HG03378 (cell line): ENCODE measurements around the gene AK9.
A peak's percentile ranks its signal among the peaks of the same experiment; 100 is the strongest.
"Not testable (repeated sequence)": the region's sequence is repeated elsewhere in the genome, so short reads cannot be mapped to it uniquely, and the experiment has no call there.

ENCODE experiments used
- ATAC-seq: cut with Tn5 transposase; IDR thresholded peaks from one replicate; pipeline ENCODE4 v1.9.1; 2021; ENCODE audit warnings: mild to moderate bottlenecking, moderate library complexity; ENCODE audit not compliant: unreplicated experiment

AK9 gene

DNA sequence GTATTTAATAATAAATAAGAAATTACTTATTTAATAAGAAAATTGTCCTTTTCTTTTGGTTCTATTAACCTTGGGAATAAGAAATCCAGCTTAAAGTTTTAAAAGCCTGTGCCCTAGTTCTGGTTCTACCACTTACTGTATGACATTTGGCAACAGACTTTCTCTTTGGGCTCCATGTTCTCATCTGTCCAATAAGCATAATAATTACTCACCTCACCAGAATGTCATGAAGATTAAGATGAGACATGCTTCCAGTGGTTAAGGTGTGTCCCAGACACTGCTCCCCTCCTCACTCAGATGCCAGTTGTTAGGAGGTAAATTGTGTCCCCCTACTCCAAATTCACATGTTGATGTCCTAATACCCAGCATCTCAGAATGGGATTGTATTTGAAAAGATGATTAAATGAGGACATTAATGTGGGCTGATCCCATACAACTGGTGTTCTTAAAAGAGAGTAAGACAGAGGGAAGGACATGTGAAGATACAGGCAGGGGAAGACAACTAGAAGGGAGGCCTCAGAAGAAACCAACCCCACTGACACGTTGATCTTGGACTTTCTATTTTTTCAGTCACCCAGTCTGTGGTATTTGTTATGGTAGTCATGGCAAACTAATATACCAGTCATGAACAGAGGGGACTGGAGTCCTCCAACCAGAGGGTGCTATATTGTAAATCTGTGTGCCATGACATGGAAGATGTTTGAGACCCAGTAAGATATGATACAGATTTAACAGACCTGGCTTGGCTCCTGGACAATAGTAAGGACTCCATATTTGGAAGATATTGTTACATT is 229.1 kb downstream of the AK9 start:
- no peak for ATAC-seq

DNA sequence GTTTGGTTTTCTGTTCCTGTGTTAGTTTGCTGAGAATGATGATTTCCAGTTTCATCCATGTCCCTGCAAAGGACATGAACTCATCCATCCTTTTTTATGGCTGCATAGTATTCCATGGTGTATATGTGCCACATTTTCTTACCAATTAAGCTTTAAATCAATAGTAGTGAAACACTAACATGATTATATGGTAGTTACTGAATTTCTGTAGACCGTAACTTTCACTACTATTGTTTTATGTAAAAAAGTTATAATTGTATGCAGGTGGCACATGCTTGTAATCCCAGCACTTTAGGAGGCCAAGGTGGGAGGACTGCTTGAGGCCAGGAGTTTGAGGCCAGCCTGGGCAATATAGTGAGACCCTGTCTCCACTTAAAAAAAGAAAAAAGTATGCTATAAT is 229.8 kb downstream of the AK9 start:
- ATAC-seq: not testable (repeated sequence)

DNA sequence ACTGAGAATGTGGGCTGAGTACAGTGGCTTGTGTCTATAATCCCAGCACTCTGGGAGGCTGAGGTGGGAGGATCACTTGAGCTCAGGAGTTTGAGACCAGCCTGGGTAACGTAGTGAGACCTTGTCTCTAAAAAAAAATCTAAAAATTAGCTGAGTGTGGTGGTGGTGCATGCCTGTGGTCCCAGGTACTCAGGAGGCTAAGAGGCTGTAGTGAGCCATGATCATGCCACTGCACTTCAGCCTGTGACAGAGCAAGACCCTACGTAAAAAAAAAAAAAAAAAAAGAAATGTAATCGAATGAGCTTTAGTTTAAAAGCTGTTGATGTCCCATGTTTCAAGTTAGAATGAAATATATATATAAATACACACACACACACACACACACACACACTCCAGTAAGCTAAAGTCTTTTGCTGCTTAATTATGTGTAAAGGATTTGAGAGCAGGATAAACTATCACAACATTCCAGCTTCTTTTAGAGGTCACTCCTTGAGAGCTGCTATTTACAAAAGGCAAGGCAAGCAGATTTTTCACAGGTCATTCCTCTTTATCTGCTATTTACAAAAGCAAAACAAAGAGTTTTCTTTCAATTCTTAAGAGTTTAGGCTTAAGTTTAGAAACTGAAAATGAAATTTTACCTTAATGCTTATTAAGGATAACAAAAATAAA is 230.7 kb downstream of the AK9 start:
- no peak for ATAC-seq

DNA sequence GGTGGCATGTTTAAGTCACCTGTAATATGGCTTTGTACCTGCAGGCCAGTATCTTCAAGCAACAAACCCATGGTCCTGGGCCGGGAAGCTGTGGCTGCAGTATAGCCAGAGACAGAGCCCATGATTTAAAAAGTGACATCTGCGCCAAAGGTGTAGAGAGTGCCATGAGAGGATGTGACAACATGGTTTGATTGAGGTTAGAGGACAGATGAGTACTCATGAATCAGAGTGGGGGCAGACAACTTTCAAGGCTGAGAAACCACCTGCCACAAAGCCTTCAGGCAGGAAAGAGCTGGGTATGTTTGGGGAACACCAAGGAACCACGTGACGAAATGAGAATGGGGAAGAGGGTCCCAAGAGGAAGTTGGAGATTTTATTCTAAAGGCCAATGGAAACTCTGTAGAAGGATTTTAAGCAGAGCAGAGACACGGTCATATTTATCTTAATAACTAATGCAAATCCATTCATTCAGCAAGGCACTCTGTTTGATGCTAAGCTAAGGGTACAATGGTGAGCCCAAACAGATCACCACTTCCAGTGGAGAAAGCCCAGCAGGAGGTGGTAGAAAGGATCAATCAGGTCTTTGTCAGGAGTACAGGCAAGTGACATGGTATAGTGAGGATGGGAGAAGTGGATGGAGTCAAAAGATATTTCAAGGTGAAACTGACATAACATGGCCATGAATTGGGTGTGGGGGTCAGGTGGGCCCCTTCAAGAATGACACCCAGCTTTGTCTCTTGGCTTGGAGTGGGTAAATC is 232.0 kb downstream of the AK9 start:
- ATAC-seq: peak; percentile 42

DNA sequence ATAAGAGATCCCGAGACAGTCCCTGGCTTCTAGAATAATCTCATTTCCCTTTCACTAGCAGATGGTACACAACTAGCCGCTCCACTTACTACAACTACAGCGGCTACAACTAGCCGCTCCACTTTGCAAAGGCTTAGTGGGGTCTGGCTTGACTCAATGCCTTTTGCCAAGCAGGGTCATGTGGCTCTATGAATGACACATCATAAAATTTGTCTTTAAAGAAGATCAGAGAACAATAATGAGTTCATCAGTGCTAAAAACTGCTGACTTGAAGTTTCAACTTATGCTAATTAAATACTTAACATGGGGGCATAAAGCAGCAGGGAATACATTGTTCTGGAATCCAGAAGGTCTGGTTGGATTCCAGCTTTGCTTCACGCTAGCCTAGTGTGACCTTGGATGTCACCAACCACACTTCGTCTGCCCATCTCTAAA is 233.4 kb downstream of the AK9 start:
- no peak for ATAC-seq

DNA sequence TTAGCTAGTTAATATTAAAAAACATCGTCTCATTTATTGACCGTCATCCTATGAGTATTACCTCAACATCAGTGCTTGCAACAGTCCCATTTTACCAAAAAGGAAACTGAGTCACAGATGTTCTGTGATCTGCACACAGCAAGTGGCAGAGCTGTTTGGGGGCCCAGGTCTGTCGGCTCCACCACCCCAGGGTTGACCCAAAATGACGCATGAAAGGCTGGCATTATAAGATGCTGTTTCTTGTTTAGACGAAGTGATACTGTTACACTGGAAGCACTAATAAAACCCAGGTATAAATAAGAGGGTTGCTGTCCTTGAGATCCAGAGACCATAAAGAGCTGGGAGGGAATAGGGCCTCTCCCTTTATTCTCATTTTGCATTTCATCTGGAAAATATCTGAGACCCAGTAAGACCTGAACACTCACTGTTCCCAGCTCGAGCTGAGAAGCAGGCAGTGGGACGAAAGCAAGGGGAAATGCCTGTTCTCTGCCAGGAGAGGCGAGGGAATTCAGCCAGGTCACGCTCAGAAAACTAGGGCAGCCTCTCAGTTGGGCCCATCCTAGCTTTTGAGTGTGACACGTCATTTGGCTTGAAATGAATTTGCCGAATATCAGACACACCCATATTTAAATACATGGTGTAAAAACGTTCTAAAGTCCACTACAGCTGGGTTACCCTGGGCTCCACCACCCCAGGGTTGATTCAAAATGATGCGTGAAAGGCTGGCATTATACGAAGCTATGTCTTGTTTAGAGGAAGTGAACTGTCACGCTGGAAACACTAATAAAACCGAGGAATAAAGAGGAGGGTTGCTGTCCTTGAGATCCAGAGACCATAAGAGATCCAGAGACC is 234.1 kb downstream of the AK9 start:
- no peak for ATAC-seq

DNA sequence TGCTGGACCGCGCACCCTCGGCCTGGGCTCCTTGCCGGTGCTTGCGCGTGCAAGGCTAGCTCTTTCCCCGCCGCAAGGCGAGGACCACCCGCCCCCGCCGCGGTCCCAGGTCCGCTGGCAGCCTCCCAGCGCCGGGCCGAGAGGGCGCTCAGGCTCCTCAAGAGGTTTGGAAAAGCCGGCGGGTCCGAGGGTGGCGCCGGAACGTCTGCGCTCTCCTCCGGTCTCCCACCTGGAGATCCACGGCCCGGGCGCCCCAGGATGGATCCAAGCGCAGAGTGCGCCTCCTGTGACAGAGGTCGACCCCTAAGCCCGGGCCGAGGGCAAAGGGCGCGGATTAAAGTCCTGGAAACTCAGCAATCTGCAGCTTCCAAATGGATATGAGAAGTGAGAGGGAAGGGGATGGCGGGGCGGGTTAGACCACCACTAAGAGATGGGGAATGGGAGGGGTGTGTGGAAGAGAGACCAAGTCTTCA is 234.9 kb downstream of the AK9 start:
- ATAC-seq: no peak

DNA sequence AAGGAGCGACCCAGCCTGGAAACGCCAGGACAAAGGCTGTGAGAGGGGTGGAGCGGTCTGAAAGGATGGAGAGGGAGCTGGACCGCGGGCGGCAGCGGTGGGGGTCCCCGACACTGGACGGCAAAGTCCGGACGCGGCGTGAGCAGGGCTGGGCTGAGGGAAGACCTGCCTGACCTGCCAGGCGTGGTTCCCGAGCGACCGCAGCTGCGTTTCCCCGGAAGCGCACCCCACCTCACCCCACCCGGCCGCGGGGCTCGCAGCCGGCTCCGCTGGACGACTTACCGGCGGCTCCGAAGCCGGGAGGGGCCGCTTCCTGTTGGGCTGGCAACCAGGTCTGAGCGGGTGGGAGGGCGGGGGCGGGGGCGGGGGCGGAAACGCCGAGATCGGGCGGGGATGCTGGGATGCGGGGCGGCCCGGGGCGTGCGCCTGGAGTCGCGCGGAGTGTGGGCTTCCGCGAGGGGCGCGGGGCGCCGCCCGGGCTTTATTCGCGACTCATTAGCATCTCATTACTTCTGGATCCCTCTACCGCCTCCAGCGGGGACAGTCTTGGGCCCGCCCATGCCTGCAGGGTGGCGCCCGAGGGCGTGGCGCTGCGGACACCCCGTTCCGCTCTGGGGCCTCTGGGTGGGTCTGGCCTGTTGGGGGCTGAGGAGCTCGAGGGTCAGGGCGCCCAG is 235.4 kb downstream of the AK9 start, which contains the start of gene MICAL1:
TSS of gene MICAL1 (minus strand) at position 336 of the 674 bp plus-strand sequence. CDS start 1,576 bp downstream, outside the sequence.
- peak; percentile 51 for ATAC-seq

DNA sequence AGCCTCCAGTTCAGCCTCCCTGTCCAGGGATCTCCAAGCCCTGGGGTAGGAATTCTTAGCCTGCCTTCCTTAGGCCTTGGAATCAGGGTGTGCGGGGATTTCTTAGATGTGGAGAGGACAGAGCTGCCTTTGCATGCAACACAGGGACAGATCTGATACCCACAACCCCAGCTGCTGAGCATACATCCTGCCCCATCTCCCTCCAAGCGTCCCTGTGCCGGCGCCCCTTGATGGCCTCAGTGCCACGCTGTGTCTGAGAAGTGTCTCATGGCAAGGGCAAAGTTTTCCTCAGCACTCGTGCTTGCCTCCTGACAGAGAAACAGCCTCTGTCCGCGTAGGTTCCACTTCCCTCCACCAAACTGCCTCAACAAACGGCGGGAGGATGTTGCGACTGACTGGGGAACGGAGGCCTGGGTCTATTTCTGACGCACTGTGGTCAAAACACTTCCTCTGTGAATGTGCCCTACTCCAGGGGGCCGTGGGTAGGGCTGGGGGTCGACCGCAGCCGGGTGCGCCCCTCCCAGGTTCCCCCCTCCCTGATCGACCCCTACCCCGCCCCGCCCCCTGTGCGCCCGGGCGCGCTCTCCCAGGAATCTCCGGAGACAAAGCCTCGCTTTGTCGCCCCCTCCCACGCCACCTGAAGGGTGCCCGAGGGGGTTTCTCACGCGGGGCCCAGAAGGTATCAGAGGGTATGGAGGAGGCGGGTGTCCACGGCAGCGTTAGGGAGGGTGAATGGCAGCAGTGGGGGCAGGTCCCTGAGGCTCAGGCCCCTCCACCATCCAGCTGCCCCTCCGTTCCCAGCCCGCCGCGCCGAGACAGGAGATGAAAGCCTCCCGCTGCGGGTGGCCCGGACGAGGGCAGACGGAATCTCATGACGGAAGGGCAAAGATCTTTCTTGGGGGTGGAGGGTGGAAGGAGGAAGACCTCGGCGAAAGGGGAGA is 236.2 kb downstream of the AK9 start:
- peak; percentile 31 for ATAC-seq

DNA sequence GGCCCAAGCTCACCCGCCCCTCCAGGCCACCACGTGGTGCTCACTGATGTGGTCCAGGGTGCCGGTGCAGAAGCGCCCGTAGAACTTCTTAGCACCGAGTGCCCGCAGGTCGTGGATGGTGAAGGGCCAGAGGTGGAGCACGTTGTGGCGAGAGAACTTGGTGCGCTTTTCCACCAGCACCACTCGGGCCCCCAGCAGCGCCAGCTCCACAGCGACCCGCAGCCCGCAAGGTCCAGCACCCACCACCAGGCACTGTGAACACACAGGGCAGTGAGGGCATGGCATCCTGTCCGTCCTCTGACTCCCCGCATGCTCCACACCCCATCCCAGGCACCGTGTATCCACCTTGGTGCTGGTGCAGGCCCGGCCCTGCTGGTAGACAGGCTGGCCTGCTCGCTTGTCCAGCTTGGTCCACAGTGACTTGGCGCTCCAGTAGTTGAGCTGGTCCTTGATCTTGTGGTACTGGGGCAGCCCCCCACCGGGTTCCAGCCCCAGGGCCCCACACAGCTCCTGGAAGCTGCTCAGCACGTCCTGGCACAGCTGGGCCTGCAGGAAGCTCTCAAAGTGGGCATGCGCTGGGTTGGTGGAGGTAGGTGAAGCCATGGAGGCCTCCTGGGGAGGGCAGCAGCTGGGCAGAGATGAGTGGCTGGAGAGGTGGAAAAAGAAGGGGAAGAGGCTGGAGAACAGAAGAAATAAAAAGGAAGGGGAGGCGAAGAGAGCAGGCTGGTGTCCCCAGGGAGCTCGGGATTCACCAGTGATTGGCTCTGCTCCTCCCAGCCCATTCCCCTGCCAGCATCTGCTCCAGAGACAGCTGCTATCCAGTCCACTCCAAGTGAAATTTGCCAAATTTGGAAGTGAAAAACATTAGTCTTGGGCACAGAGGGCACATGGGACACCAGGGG is 237.2 kb downstream of the AK9 start:
- ATAC-seq: no peak

DNA sequence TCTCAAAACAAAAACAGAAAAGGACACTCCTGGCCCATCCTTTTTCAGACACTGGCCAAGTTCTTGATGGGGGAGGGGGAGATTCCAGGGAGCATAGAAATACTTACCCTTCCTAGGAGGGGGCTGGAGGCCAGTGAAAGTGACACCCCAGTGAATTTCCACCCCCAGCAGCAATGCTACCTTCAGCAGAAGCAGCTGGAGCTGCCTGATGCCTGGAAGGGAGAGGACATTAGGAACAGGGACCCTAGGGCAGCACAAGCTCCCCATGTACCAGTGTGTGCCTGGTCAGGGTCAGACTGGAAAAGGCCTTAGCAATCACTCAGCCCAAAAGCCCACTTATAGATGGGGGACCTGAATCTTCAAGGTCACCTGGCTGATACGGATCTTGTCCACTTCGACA is 237.8 kb downstream of the AK9 start:
- ATAC-seq: no peak

DNA sequence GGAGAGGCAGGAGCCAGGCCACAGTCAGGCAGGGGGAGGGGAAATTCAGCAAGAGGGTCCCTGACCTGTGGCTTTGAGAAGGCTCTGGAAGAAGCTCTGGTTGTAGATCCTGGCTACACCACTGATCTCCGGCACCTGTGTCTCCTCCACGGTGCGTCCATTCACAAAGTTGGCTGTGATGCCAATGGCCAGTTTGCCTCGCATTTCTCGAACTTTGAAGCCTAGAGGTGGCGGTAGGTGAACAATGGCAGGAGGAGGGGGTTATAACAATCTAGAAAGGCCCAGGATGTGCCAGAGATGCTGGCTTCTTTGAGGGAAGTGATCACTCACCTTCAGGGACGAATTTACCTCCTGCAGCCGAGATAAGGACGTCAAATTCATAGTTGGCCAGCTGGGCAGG is 238.8 kb downstream of the AK9 start:
- ATAC-seq: no peak

DNA sequence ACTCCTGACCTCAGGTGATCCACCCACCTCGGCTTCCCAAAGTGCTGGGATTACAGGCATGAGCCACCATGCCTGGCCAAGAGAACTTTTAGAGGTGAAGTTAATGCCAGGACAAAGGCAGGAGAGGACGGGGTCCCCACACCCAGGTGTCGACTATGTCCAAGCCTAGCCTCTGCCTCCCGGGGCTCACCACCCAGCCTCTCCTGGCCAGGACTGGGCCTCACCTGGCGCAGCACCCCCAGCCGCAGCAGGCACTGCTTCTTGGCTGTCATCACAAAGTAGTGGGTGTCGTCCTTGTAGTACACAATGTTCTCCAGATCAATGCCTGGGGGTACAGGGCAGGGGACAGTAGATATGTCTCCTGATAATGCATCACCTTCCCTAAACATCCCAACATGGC is 239.6 kb downstream of the AK9 start:
- no peak for ATAC-seq

DNA sequence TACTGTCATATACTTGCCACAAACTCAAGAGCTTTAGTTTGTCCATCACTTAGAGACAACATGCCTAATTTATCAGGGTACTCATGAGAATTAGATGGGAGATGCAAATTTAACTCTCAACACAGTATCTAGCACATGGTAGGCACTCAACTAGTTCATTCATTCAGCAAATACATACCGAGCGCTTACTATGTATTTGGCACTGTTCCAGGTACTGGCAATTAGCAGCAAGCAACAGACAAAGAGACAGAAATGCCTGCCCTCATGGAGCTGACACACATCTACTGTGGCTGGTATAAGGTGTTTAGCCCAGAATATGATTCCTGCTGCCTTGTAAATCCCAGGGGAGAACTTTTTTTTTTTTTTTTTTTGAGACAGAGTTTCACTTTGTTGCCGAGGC is 240.2 kb downstream of the AK9 start:
- no peak for ATAC-seq

DNA sequence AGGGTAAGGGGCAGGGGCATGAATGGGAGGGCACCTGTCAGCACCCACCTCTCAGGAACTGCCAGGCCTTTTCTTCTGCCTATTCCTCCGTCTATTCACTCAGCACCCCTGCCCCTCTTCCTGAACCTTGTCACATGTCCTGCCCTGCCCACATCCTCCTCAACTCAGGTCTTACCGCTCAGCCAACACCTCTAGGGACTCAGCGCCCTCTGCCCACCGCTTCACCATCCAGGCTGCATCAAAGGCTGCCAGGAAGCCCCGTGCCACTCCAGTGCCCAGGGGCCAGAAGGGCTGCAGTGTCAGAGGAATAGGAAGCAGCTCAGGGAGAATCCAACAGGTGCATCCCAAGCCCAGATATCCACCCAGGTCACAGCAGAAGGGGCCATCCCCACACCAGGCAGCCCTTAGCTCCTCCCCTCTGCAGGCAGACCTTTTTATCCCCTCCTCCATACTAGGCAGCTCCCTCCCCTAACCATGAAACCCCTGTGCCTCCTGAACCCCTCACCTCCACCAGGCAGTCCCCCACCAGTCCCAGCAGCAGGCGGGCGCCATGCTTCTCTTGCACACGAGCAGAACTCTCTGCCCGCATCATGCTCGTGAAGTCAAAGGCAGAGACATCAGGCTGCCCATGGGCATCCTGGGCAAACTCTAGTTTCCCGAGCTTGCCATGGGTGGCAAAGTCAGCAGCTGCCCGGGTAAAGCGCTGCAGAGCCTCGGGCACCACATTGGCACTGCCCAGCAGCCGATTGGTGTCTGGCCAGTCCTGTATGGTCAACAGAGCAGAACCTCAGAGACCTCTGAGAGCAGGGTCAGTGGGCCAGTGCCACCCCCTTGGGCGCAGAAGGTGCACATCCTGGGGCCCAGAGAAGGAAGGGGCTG is 241.0 kb downstream of the AK9 start:
- no peak for ATAC-seq

DNA sequence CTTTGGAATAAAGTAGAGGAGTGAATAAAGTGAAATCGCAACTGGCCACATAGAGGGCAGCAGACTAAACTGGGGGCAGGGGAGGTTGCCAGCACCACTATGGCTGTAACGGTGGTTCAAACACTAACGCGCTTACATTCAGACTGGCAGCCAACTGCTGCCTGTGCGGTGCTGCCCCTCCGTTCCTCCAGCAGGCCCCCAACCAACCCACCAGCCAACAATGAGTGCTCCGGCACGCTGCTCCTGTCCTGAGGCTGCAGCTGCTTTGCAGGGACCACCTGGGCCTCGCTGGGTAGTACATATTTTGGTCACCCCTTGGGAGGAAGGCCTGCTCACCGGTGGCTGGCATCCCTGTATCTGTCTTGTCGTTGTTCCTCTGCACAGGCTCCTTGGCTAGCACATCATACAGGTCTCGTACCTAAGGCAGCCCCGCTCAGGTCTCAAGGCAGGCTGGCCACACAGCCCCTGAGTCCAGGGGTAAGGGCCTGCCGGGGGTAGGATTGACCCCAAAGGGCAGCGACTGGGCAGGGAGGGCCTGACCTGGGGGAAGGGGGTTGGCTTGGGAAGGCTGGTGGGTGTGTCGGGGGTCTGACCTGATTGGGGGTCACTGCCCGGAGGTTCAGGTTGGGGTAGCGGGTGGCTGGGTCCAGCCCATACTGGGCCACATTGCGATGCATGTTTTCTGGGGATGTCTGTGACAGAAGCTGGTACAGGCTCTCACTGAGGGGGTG is 241.8 kb downstream of the AK9 start:
- ATAC-seq: no peak
